Measurements from ENCODE around the gene WNT7A.
"Not testable (repeated sequence)": the region's sequence is repeated elsewhere in the genome, so short reads cannot be mapped to it uniquely, and the experiment has no call there.

The WNT7A gene

GRCh38 chr3:13879946-13880810 is at the start of gene WNT7A:
WNT7A (minus strand) TSS chr3:13880071; CDS start chr3:13879816, 255 bp downstream.
- no peak for DNase-seq

- not testable (repeated sequence) for DNase-seq
Measured at GRCh38 chr3:13928741-13929140, 48.9 kb upstream of the WNT7A start.

- DNase-seq, result no peak
Measured at GRCh38 chr3:13927295-13927694, 47.4 kb upstream of the WNT7A start.

- no peak for DNase-seq
Measured at GRCh38 chr3:13916375-13916774, 36.5 kb upstream of the WNT7A start.

GRCh38 chr3:13902648-13903238 is 22.9 kb upstream of the WNT7A start:
- no peak for DNase-seq

GRCh38 chr3:13901935-13902584 is 22.2 kb upstream of the WNT7A start:
- DNase-seq, result no peak

- no peak for DNase-seq
Measured at GRCh38 chr3:13898346-13898745, 18.5 kb upstream of the WNT7A start.

- DNase-seq, result peak; percentile 86
Measured at GRCh38 chr3:13896473-13897154, 16.7 kb upstream of the WNT7A start.

- DNase-seq, result peak; percentile 81
Measured at GRCh38 chr3:13895155-13896105, 15.6 kb upstream of the WNT7A start.

GRCh38 chr3:13894807-13895154 is 14.9 kb upstream of the WNT7A start:
- DNase-seq, result no peak

DNA sequence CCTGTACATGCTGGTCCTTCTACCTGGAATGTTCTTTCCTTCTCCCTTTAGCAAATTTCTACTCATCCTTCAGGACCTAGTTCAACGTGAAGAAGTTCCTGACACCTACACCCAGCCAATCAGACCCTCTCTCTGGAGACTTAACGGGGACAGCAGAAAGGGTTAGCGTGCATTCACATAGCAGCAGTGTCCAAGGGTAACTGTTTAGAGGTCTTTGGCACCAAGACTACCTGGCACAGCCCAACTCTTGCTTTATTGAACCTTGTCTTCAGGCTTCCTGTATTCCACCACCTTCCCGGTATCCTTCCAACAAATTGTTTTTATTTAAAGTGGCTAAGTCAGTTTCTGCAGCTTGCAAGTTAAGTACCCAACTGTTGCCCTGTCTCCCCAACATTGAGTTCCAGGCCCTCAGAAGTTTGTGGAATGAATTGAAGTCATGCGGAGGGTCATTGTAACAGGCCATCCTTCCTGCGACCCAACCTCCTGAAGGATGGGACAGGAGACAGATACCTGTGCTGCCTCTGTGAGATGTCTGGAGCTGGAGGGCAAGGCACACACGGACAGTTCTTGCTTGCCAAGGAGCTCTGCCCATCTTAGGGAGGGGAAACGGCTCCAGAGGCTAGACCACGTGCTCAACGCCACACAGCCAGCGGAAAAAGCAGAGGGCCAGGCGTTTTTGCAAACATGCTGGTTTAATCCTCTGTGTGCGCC is 14.4 kb upstream of the WNT7A start:
- DNase-seq, result no peak

DNA sequence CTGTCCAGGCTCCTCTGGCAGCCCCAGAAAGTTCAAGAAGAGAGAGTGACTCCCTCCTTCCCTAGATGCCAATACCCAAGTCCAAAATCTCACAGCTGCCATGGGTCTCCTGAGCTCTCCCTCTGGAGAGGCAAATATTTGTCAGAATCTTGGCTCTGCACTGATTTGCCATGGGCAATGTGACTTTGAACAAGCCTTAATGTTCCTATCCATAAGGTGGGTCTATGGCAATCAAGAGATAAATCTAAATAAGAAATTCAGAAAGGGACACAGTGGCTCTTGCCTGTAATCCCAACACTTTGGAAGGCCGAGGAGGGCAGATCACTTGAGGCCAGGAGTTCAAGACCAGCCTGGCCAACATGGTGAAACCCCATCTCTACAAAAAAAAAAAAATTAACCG is 12.4 kb upstream of the WNT7A start:
- DNase-seq, result no peak

DNA sequence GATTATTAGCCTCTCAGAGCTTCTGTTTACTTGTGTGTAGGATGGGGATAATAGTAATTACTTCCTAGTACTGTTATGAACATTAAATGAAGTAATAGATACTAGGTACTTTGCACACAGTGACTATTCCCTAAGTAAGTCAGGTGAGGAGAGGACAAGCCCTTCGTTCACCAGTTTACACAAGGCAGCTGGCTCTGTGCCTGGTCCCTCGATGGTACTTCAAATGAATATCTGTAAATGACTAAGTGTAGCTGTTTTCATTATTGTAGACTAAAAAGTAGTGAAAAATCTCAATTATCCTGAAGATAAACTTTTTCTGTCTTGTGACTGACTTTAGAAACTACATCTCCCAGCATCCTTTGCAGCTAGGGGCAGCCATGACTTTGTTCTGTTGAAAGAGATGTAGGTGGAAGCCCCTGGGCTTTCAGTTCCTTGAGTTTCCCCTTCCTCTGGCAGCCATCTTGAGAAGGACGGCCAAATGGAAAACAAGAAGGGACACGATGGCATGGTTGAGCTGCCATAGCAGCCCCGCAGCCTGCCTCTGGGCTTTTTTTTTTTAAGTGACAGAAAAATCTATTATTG is 11.7 kb upstream of the WNT7A start:
- no peak for DNase-seq

DNA sequence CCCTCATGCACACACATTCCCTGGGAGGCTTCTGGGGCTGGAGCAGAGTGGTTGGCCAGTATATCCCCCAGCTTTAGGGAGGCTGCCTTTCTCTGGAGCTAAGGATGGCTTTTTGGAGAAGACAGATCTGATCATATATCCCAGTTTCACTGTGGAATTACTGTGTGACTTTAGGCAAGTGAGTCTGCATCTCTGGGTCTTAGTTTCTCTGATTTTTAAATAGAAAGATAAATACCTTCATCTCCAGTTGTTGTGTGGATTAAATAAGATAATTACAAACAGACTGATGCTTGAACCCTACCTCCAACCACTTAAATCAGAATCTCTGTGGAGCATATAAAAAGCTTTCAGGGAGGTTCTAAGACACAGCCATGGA is 11.1 kb upstream of the WNT7A start:
- no peak for DNase-seq

DNA sequence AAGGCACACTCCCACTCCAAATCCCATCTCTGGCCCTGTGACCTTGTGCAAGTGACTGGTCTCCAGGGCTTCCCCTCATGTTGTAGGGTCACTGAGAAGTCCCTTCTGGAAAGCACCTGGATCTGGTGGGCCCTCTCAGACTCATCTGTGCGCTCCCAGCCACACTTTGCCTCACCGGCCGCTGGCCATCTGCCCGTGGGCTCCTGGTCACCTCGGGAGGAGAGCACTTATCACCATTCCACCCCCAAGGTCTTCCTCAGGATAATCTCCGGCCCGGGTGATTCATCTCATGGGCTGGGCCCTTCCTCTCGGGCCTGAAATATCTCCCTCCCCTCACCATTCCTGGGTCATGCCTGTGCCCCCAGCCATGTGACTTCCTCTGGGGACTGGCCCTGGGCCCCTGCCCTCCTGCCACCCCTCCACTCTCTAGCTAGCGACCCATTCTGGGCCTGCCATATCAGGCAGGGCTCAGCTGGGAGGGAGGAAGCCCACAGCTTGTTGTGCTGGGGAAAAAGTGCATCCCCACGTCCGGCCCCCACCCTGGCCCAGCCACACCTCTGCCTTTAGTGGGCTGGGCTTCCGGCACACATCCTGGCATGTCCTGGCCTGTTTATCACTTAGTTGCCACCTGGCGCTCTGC is 10.6 kb upstream of the WNT7A start:
- DNase-seq, result no peak

- no peak for DNase-seq
Measured at GRCh38 chr3:13888576-13888975, 8.7 kb upstream of the WNT7A start.

- DNase-seq, result no peak
Measured at GRCh38 chr3:13887495-13888300, 7.8 kb upstream of the WNT7A start.

GRCh38 chr3:13886593-13887129 is 6.8 kb upstream of the WNT7A start:
- no peak for DNase-seq

- DNase-seq, result no peak
Measured at GRCh38 chr3:13885704-13886010, 5.8 kb upstream of the WNT7A start.

Measured in NCI-H526 treated with DMSO at 0.1 percent for 48 hours (cell line).